A204.1 (cell line): Measurements from ENCODE around the gene POLR2J3.
"Not testable (repeated sequence)": the region's sequence is repeated elsewhere in the genome, so short reads cannot be mapped to it uniquely, and the experiment has no call there.

Experiments used
- FAIRE-seq: peaks from 2 replicates; lab custom pipeline; 2012; peaks lifted over from hg19 to GRCh38; lab: Jason Lieb, UNC

Gene POLR2J3

DNA sequence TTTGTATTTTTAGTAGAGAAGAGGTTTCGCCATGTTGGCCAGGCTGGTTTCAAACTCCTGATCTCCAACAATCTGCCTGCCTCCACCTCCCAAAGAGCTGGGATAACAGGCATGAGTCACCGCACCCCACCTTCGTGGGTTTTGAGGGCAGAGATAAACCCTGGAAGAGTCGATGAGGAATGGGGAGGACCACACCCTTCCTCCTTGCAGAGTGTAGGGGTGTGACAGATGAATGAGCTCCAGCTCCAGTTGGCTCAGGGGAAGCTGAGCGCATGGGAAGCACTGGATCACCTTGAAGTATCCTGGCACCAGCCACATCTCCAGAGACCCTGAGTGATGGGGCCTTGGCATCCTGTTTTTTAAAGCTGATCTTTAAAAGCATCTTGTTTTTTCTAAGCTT is 11.1 kb upstream of the POLR2J3 start:
- not testable (repeated sequence) for FAIRE-seq

DNA sequence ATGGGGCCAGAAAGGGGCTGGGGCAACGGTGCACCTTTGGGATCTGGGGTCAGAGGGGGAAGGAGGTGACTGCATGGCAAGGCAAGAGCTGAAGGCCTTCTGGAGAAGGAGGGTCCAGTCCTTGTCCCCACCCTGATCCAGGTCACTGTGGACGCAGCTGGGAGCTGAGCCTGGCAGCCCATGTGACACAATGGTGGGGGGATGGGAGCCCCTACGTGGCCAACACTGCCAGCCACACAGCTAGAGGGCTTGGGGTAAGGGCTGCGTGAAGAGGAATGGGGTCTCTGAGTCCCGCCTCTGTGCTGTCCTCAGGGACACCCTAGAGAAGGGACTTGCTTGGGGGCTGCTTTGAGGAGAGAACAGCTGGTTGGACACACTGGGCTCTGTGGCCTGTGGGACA is 9.3 kb upstream of the POLR2J3 start:
- not testable (repeated sequence) for FAIRE-seq

DNA sequence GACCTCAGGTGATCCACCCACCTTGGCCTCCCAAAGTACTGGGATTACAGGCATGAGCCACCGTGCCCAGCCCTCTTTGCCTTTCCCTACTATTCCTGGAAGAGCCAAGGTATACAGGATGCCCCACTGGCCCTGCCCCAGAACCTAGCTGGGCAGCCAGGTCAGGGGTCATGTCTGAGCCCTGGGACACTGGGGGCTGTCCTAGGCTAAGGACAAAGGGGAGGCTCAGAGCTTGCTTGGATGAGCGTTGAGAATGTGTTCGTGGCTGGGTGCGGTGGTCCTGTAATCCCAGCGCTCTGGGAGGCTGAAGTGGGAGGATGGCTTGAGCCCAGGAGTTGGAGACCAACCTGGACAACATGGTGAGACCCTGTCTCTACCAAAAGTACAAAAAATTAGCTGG is 6.1 kb upstream of the POLR2J3 start:
- not testable (repeated sequence) for FAIRE-seq

DNA sequence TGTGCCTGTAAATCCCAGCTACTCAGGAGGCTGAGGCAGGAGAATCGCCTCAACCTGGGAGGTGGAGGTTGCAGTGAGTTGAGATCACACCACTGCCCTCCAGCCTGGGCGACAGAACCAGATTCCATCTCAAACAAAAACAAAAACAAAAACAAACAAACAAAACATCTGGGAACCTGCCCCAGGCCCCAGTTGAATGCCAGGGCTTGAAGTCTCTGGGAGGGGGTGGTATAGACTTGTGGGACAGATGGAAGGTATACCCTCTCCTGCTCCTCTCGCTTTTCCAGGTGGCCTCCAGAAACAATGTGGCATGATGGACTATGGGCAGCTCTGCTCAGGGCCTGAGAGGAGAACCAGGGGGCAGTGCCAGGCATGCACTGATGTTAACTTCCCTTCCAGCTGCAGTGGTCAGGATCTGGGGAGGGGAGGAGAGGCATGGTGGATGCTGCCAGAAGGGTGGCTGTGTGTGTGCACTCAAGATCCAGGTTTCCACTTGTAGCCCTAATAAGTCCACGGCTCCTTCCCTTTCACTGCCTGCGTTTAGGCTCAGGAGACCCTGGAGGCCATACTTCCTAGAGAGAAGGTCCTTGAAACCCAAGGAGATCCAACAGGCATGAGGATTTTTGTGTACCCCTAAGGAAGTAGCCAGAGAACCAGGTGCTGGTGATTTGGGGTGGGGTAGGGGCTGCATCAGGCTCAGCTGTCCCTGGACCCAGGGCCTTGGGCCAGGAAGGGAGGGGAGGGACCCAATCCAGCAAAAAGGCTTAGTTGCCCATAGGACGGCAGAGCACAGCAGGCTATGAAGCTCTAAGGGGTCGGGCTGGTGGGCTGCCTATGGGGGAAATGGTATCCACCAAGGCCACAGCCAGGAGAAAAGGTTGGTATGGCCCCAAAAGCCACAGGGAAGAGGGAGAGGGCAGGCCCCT is 5.2 kb upstream of the POLR2J3 start:
- FAIRE-seq: not testable (repeated sequence)

DNA sequence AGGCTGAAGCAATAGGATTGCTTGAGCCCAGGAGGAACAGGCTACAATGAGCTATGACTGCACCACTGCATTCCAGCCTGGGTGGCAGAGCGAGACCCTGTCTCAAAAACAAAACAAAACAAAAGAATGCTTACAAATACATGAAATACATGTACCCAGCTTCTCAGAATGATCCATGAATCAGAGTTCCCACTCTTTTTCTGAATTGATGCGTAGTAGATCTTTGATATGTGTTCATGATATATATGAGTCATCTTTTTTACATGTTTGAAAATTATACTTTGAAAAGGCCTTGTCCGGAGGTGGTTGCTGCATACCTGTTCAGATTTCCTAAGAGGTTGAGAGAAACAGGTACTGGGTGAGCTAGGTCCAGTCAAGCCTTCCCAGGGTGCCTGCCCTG is 4.0 kb upstream of the POLR2J3 start:
- not testable (repeated sequence) for FAIRE-seq

DNA sequence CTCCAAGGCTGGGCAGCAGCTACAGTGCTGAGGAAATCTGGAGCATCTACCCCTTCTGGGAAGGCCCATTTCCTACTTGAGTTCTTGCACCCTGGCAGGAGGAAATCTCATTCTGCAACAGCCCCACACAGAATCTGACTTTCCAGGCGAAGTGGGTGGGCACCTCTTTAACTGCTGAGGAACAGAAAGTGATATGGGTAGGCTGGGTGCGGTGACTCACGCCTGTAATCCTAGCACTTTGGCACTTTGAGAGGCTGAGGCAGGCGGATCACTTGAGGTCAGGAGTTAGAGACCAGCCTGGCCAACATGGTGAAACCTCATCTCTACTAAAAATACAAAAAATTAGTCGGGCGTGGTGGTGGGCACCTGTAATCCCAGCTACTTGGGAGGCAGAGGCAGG is 2.2 kb upstream of the POLR2J3 start:
- FAIRE-seq: not testable (repeated sequence)

DNA sequence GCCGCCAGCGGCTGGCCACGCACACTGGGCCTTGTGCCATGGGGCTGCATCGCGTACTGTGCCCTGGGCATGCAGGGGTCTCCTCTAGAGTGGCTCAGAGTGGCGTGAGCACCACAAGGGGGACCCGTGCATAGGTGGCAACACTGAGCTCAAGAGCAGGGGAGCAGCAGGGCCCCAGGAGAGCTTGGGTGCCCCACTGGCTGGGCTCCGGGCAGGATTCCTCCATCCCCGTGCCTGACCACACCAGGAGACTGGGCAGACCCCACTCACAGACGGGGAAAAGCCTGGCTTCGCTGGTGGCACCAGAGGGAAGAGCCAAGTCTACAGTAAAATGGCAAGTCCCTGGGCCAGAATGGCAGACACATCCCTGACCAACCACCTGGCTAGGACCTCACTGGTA is 3.8 kb downstream of the POLR2J3 start:
- not testable (repeated sequence) for FAIRE-seq

DNA sequence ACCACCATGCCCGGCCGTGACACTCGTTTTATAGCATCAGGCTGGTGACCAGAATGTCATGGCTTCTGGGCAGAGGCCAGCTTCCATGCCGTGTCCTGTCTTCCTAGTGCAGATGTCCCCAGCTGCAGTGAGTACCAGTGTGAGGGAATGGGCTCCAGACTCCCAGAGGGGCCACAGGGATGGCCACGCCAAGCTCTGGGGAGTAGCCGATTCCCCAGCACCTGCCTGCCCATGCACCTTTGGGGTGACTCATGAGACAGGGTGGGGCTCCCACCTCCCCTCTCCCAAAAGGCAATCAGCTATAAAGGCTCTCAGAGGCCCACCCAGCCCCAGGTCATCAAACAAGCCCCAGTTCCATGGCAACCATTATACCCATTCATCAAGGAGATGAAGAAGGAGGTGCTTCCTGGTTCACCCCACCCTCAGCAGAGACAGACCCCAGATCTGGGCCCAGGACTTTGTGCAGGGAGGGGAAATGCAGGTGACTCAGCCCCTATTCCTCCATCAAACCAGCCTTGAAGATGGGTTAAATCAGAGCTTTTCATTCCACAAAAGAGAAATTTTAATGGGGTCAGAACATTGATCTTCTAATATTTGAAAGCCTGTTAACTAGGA is 21.5 kb downstream of the POLR2J3 start, which contains the start of gene SPDYE2:
Gene SPDYE2, plus strand, starts transcription at position 419 of the 615 bp plus-strand sequence. CDS start 2,030 bp downstream, outside the sequence.
- not testable (repeated sequence) for FAIRE-seq

DNA sequence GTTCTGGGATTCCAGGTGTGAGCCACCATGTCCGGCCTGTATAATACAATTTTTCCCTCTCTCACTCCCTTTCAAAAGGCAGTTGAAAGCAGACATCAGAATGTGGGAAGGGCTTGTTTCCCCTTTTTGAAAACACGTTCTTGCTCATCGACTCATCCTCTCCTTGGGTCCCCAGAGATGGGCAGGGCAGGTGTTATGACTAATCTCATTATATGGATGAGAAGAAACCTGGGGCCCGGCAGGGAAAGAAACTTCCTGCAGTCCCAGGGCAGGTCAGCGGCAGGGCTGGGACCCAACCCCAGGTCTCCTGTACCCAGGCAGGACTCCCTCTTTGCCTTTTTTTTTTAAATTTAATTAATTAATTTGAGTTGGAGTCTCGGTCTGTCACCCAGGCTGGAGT is 26.0 kb downstream of the POLR2J3 start:
- not testable (repeated sequence) for FAIRE-seq

DNA sequence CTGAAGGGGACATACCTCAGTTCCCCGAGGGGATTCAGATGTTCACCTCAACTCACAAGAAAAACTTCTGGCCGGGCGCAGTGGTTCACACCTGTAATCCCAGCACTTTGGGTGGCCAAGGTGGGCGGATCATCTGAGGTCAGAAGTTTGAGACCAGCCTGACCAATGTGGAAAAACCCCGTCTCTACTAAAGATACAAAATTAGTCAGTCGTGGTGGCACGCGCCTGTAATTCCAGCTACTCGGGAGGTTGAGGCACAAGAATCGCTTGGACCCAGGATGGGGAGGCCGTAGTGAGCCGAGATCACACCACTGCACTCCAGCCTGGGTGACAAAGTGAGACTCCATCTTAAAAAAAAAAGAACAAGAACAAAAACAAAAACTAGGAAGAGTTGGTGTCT is 27.1 kb downstream of the POLR2J3 start:
- FAIRE-seq: not testable (repeated sequence)

DNA sequence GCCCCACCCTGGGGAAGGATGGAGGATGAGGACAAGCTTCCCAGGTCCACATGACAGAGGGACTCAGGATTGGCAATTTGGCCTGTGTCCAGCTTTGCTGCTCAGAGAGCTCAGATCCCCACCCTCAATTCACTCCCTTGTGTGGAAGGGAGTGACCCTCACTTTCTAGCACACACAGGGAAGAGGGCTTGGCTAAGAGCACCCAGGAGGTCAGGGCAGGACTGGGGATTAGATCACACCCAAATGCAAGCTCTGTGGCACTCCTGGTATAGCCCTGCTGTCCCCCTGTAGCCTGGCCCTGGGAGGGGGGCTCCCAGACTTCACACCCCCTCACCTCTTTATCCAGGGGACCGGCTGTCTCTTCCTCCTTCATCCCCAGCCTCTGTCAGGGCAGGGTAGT is 28.0 kb downstream of the POLR2J3 start:
- not testable (repeated sequence) for FAIRE-seq

DNA sequence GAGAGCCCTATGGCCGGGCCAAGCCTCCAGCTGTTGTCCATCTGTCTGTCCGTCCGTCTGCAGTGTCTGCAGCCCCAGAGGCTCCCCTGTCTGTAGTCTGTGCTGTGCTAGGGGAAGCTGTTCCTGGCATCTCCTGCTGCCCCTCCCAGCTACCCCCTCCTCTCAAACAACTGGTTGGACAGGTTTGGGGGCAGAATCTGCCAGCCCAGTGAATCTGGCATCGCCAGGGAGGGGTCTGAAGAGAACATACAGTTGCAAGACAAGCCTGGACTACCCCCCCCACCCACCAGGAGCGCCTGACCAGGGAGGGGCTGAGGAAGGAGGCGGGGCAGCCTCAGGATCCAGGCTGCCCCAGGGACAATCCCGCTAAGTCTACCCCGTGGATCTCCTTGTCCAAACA is 28.8 kb downstream of the POLR2J3 start, which contains the start of gene UPK3BL2:
Gene UPK3BL2, minus strand, starts transcription at position 101 of the 400 bp plus-strand sequence. Its CDS starts 60 bp downstream, at position 41.
- FAIRE-seq: not testable (repeated sequence)

DNA sequence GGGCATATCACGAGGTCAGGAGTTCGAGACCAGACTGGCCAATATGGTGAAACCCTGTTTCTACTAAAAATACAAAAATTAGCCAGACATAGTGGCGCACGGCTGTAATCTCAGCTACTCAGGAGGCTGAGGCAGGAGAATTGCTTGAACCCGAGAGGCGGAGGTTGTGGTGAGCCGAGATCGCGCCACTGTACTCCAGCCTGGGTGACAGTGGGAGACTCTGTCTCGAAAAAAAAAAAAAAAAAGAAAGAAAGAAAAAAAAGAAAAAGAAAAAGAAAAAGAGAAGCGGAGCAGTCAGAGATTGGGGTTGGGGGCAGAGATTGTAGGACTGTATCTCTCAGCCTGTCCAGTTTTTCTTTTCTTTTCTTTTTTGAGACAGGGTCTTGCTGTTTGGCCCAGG is 29.6 kb downstream of the POLR2J3 start:
- not testable (repeated sequence) for FAIRE-seq

DNA sequence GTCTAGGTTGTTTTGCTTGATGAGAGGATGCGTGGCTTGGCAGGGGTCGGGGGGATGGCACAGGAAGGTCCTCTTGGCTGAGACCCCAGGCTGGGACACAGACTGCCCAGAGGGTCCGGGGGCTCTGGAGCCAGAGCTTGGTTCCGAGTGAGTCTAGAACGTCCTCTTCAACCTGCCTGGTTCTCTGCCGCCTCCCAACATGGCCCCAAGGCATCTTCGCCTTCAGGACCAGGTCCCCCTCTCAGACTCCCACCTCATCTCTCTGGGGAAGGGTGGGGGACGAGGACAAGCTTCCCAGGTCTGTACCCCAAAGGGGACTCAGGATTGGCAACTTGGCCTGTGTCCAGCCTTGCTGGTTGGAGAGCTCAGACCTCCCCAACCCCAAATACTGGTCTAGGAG is 30.3 kb downstream of the POLR2J3 start:
- not testable (repeated sequence) for FAIRE-seq

DNA sequence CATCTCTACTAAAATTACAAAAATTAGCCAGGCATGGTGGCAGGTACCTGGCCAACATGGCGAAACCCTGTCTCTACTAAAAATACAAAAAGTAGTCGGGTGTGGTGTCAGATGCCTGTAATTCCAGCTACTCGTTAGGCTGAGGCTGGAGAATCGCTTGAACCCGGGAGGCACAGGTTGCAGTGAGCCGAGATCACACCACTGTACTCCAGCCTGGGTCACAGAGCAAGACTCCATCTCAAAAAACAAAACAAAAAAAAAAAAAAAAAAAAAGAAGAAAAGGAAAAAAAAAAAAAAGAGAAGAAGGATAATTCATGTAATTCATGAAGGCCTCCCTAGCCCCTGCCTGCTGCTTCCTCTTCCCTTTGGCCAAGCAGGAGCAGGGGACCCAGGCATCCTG is 31.8 kb downstream of the POLR2J3 start:
- FAIRE-seq: not testable (repeated sequence)

DNA sequence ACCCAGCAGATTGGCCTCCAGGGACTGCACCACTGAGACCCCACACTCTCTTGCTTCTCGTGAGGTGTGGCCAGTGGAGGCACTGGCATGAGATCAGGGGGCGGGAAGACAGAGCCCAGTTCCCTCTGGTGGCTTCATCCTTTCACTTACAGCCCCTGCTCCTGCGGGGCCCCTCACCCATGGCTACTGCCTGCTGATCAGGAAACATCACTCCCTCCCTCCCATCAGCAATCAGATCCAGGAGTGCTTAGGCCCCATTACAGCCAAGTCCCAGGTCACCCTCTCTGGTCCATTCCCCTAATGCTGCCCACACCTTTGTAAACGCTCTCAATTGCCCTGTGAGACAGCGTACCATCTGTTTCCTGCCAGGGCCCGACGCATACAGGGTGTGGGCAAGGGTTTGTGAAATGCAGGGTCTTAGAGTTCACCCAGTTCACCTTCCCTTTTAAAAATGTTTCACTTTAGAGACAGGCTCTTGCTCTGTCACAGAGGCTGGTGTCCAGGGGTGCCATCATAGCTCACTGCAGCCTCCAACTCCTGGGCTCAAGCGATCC is 37.2 kb downstream of the POLR2J3 start:
- not testable (repeated sequence) for FAIRE-seq

DNA sequence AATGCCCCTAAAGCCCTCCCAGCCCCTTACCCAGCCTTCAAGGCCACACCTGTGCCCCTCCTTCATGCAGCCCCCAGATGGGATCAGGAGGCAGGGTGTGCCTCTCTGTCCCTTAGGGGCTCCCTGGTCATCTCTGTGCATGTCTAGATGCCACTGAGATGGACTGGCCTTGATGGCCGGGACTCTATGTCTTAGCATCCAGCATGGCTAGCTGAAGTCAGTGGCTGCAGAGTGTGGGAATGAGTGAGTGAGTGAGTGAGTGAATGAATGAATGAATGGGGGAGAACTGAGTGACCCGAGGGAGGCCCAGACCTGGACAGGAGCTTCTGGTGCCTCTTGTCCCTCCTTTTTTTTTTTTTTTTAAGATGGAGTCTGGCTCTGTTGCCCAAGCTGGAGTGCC is 40.3 kb downstream of the POLR2J3 start:
- not testable (repeated sequence) for FAIRE-seq

DNA sequence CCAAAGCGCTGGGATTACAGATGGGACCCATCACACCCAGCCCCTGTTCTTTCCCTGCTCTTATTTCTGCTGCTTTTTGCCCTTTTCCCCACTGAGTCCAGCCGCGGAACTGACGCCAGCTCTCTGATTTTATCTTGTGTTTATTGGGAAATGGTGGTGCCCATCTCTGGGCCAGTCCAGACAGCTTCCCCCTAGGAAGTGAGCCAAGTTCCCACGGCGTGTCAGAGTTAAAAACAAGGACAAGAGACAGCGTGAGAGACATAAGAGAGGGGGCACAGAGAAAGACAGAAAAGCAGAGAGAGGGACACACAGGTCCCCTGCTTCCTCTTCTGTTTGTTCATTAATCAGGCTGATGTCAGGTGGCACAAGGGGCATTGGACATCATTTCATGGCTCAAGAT is 40.8 kb downstream of the POLR2J3 start:
- not testable (repeated sequence) for FAIRE-seq

DNA sequence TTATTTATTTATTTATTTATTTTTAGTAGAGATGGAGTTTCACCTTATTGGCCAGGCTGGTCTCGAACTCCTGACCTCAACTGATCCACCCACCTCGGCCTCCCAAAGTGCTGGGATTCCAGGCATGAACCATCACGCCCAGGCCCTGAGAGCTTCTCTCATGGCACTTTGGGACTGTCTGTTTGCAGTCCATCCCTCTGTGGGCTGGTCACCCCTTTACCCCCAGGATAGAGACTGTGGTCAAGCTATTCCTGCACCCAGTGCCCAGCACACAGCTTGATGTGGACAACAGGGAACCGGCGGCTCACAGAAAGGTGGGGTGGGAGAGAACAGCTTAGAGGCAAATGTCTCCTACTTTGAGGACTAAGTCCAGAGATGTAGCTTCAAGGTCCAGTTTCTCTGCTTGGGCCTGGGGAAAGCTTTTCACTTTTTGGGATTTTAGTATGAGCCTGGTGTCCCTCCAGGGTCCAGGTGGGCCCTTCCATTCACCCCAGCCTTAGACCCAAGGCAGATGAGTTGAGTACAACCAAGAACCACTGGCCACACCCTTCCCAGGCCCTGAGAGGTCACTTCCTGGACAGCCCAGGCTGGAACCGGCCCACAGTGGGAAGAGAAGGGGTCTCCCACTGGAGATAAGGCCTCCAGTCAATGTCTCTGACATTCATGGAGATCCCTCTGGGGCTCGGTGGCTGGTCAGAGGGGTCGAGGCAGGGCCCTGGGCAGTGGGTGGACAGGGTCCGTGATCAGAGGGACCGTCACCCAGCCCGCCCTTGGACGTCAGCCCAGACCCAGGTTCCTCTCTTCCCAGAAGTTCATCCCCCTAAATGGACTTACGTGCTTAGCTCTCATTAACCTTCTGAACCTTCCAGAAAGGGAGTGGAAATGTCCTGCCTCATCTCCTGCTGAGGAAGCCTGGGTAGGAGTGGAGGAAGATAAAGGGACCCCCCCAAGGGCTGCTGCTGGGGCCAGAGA is 44.3 kb downstream of the POLR2J3 start:
- FAIRE-seq: not testable (repeated sequence)

DNA sequence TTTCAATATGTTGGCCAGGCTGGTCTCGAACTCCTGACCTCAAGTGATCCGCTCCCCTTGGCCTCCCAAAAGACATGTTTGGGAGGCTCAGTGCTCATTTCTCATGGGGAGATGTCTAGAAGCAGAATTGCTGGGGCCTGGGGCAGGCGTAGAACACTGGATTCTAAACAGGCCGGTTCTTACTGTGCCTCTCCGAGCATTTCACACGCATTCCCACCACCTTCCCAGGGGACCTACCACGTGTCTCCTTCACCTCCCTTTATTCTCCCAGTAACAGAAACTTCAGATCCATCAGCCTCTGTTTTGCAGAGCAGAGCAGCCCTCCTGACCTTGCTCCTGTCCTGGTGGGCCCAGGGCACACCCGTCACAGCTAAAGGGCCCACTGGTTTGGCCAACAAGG is 45.2 kb downstream of the POLR2J3 start:
- FAIRE-seq: not testable (repeated sequence)

DNA sequence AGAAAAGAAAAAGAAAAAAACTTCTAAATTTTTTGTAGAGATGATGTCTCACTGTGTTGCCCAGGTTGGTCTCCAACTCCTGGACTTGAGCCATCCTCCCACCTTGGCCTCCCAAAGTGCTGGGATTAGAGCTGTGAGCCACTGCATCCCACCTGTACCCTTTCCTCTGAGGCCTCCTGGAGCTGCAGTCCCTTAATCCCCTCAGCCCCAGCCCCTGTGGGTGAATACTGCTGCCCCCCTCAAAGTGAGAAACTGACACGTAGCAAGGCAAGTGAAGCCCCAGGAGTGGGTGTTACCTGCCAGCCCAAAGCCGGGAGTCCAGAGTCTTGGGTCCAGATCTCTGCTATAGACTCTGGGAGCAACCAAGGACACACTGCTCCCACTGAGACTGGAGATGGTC is 47.6 kb downstream of the POLR2J3 start:
- FAIRE-seq: not testable (repeated sequence)

DNA sequence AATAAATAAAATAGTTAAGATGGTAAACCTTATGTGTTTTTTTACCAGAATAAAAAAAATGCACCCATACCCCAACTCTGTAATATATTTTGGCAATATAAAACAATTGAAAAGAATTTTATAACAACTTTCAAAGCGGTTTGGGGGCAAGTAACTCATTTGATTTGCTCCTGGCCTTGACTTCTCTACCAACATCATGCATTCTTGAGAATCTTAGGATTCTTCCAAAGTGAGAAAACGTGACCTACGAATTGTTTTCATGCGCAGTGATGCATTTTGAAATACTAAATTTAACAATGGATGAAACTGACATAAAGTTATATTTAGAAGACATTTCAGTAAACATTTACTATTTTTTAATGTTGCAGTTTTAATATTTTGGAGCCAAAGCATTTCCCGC is 51.6 kb downstream of the POLR2J3 start:
- FAIRE-seq: not testable (repeated sequence)
